ENCODE data around the gene SLC47A1. TPM values are rescaled to one million over a fixed set of nuclear protein-coding genes. Genes with fewer than 3 reads are reported as not detected.

SLC47A1 gene, protein sequence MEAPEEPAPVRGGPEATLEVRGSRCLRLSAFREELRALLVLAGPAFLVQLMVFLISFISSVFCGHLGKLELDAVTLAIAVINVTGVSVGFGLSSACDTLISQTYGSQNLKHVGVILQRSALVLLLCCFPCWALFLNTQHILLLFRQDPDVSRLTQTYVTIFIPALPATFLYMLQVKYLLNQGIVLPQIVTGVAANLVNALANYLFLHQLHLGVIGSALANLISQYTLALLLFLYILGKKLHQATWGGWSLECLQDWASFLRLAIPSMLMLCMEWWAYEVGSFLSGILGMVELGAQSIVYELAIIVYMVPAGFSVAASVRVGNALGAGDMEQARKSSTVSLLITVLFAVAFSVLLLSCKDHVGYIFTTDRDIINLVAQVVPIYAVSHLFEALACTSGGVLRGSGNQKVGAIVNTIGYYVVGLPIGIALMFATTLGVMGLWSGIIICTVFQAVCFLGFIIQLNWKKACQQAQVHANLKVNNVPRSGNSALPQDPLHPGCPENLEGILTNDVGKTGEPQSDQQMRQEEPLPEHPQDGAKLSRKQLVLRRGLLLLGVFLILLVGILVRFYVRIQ
- total RNA-seq: 1 to 10 TPM in 2 of 4 donors, under 1 TPM in 1, not detected in 1; 0.72 to 2.2 (median 1.4) TPM

GRCh38 chr17:19533718-19534561 lies at the start of gene SLC47A1:
Gene SLC47A1 (plus strand): TSS chr17:19533854. CDS start chr17:19533940, 86 bp downstream.
- peak; percentile 67 for ATAC-seq
- TF ChIP-seq POLR2AphosphoS5 (IDR thresholded peaks at IDR 0.05): no peak
- no peak for TF ChIP-seq POLR2A (IDR thresholded peaks at IDR 0.05)
- TF ChIP-seq, protein P1, sequence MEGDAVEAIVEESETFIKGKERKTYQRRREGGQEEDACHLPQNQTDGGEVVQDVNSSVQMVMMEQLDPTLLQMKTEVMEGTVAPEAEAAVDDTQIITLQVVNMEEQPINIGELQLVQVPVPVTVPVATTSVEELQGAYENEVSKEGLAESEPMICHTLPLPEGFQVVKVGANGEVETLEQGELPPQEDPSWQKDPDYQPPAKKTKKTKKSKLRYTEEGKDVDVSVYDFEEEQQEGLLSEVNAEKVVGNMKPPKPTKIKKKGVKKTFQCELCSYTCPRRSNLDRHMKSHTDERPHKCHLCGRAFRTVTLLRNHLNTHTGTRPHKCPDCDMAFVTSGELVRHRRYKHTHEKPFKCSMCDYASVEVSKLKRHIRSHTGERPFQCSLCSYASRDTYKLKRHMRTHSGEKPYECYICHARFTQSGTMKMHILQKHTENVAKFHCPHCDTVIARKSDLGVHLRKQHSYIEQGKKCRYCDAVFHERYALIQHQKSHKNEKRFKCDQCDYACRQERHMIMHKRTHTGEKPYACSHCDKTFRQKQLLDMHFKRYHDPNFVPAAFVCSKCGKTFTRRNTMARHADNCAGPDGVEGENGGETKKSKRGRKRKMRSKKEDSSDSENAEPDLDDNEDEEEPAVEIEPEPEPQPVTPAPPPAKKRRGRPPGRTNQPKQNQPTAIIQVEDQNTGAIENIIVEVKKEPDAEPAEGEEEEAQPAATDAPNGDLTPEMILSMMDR (IDR thresholded peaks at IDR 0.05): no peak
- no peak for TF ChIP-seq EP300 (IDR thresholded peaks at IDR 0.05)
- 0% methylated on average over 1 of the region's 87 CpGs for WGBS, 2 donors (ENCODE audit: low coverage in 1 of 2)
- Histone ChIP-seq H3K9me3 (no peaks in the 10 kb centered on the region), H3K27me3 (peaks cover 42% of the 10 kb centered on the region), H3K27ac (no peak within 1 kb of the TSS), H3K4me1 (peaks cover 0 to 15% (median 11%) of the 10 kb centered on the region in 3 donors), H3K36me3 (no peaks in the 10 kb centered on the region), H3K4me3 (peak within 1 kb of the TSS; percentile 10 to 57)

- Histone ChIP-seq H3K27me3 (no peaks in the 10 kb centered on the region), H3K36me3 (no peaks in the 10 kb centered on the region), H3K4me3 (no peak overlapping the region), H3K4me1 (peaks cover 0 to 37% (median 8%) of the 10 kb centered on the region in 3 donors), H3K27ac (no peak overlapping the region), H3K9me3 (no peaks in the 10 kb centered on the region)
- TF ChIP-seq POLR2AphosphoS5 (IDR thresholded peaks at IDR 0.05) (no peak), POLR2A (IDR thresholded peaks at IDR 0.05) (no peak), EP300 (IDR thresholded peaks at IDR 0.05) (no peak)
- TF ChIP-seq, protein P1 (IDR thresholded peaks at IDR 0.05): no peak
- WGBS, 2 donors (ENCODE audit: low coverage in 1 of 2): 67 to 69% methylated on average over 1 to 3 of the region's 3 CpGs
- ATAC-seq: no peak
These were observed 47.8 kb upstream of the SLC47A1 start for GRCh38 chr17:19485800-19486340.

- peaks cover 0 to 37% (median 8%) of the 10 kb centered on the region in 3 donors for H3K4me1 ChIP-seq
- WGBS, 2 donors (ENCODE audit: low coverage in 1 of 2): 97 to 100% methylated on average over 6 of the region's 13 CpGs
- no peaks in the 10 kb centered on the region for H3K27me3 ChIP-seq
- no peak for TF ChIP-seq EP300 (IDR thresholded peaks at IDR 0.05)
- H3K27ac ChIP-seq: peak overlapping the region in 3 of 4 donors; percentile 6 to 59 (median 51)
- H3K36me3 ChIP-seq: no peaks in the 10 kb centered on the region
- no peaks in the 10 kb centered on the region for H3K9me3 ChIP-seq
- ATAC-seq: no peak
- no peak overlapping the region for H3K4me3 ChIP-seq
These were observed 47.2 kb upstream of the SLC47A1 start for GRCh38 chr17:19486351-19487023.

DNA sequence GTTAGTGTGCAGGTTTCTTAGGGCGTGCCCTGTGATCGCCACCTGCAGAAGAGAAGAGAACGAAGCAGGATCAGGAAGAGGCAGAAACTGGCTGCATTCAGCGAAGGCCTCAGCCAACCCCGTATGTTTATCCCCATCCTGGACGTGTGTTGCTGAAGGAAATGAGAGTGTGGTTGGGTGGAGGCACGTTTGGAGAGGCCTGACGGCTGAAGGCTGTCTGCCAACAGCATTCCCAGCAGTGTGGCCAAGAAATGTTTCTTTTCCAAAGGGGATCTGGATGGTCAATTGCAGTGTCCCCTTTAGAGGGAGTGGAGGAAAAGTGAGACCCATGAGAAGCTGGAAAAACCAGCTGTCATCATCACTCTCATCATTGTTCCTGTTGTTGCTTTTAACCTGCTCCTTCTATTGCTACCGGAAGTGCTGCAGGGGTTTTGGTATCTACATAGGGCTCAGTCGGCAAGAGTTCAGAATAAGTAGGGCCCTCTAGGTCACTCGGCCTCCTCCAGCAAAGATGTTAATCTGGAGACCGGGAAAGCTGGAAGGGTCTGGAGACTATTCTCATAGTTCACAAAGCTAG lies 46.5 kb upstream of the SLC47A1 start:
- peak; percentile 66 for ATAC-seq
- Histone ChIP-seq H3K4me1 (peaks cover 0 to 33% (median 8%) of the 10 kb centered on the region in 3 donors), H3K36me3 (no peaks in the 10 kb centered on the region), H3K9me3 (no peaks in the 10 kb centered on the region), H3K27ac (peak overlapping the region in 3 of 4 donors; percentile 6 to 59 (median 51)), H3K27me3 (no peaks in the 10 kb centered on the region), H3K4me3 (no peak overlapping the region)
- 26 to 28% methylated on average over 2 to 9 of the region's 12 CpGs for WGBS, 2 donors (ENCODE audit: low coverage in 1 of 2)
- TF ChIP-seq POLR2AphosphoS5 (IDR thresholded peaks at IDR 0.05) (peak; percentile 36), POLR2A (IDR thresholded peaks at IDR 0.05) (no peak)

DNA sequence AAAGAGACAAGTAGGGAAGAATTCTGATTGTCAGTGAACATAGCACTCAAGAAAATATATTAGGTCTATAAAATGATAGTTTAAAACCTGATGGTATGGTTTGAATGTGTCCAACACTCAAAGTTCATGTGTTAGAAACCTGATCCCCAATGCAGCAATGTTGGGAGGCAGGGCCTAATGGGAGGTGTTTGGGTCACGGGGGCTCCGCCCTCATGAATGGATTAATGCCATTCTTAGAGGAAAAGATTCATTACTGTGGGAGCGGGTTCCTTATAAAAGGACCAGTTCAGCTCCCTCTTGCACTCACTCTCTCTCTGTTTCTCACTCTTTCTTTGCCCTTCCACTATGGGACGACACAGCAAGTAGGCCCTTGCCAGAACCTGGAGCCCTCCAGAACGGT lies 41.5 kb upstream of the SLC47A1 start:
- Histone ChIP-seq H3K36me3 (no peaks in the 10 kb centered on the region), H3K9me3 (no peaks in the 10 kb centered on the region), H3K4me3 (no peak overlapping the region), H3K27ac (no peak overlapping the region), H3K4me1 (peaks cover 0 to 9% (median 0%) of the 10 kb centered on the region in 3 donors), H3K27me3 (no peaks in the 10 kb centered on the region)
- 79 to 92% methylated on average over 4 to 5 of the region's 5 CpGs for WGBS, 2 donors (ENCODE audit: low coverage in 1 of 2)
- TF ChIP-seq POLR2A (IDR thresholded peaks at IDR 0.05): no peak
- TF ChIP-seq, protein P1 (IDR thresholded peaks at IDR 0.05): no peak
- TF ChIP-seq POLR2AphosphoS5 (IDR thresholded peaks at IDR 0.05): no peak
- no peak for TF ChIP-seq EP300 (IDR thresholded peaks at IDR 0.05)
- no peak for ATAC-seq

All from gastroesophageal sphincter (tissue), 4 donors.